GM23338 (cell line): ENCODE results near the gene SLCO4C1. TPM values are rescaled to one million over a fixed set of nuclear protein-coding genes. Genes with fewer than 3 reads are reported as not detected.

Experiments used
- ATAC-seq: fragments of 200-7000 bp; cut with Tn5 transposase; 3 replicates; pipeline ENCODE4 v1.9.1; 2020
- DNase-seq: peaks from one replicate; pipeline ENCODE4 v3.0.0-alpha.2; 2015; ENCODE audit warnings: low spot score
- H2AFZ ChIP-seq: fragments of 200-600 bp; sonication (generic); 2 replicates; pipeline ENCODE4 v1.8.0; 2016; ENCODE audit warnings: antibody characterized with exemption, mild to moderate bottlenecking, moderate library complexity
- H3F3A ChIP-seq: fragments of 200-600 bp; sonication (generic); replicated peaks from 2 replicates; pipeline ENCODE4 v1.8.0; 2017; ENCODE audit warnings: antibody characterized with exemption, mixed run types, low read depth
- H3K27ac ChIP-seq: fragments of 200-600 bp; sonication (generic); 2 replicates; pipeline ENCODE4 v1.6.1; 2016; ENCODE audit warnings: low read depth
- H3K27me3 ChIP-seq: fragments of 200-600 bp; sonication (generic); 2 replicates; pipeline ENCODE4 v1.8.0; 2016; ENCODE audit warnings: mild to moderate bottlenecking, mixed run types, moderate library complexity; ENCODE audit not compliant: insufficient read depth
- H3K36me3 ChIP-seq: fragments of 200-600 bp; sonication (generic); 2 replicates; pipeline ENCODE4 v1.8.0; 2016; ENCODE audit warnings: mild to moderate bottlenecking; ENCODE audit not compliant: insufficient read depth
- H3K4me1 ChIP-seq: fragments of 200-600 bp; sonication (generic); 2 replicates; pipeline ENCODE4 v1.8.0; 2016; ENCODE audit warnings: mild to moderate bottlenecking, moderate library complexity; ENCODE audit not compliant: insufficient read depth
- H3K4me2 ChIP-seq: fragments of 200-600 bp; sonication (generic); 2 replicates; pipeline ENCODE4 v1.7.1; 2017; ENCODE audit warnings: mixed run types
- H3K4me3 ChIP-seq: fragments of 200-600 bp; sonication (generic); 2 replicates; pipeline ENCODE4 v1.6.1; 2016; ENCODE audit warnings: mixed run types
- H3K79me2 ChIP-seq: fragments of 200-600 bp; sonication (generic); replicated peaks from 2 replicates; pipeline ENCODE4 v1.8.0; 2017; ENCODE audit warnings: mild to moderate bottlenecking; ENCODE audit not compliant: insufficient read depth
- H3K9me2 ChIP-seq: fragments of 200-600 bp; sonication (generic); 2 replicates; pipeline ENCODE4 v1.8.0; 2017; ENCODE audit not compliant: insufficient read depth
- H4K20me1 ChIP-seq: fragments of 200-600 bp; sonication (generic); replicated peaks from 2 replicates; pipeline ENCODE4 v1.8.0; 2017; ENCODE audit warnings: mild to moderate bottlenecking; ENCODE audit not compliant: insufficient read depth
- H3K27ac Mint-ChIP-seq: 2 replicates; pipeline ENCODE4 v1.8.0; 2020; ENCODE audit warnings: inconsistent platforms, mild to moderate bottlenecking, moderate library complexity, mixed read lengths
- H3K27me3 Mint-ChIP-seq: 3 replicates; pipeline ENCODE4 v1.8.0; 2022; ENCODE audit warnings: low read depth, mild to moderate bottlenecking, moderate library complexity, mixed read lengths, inconsistent platforms; ENCODE audit not compliant: insufficient read depth, poor library complexity
- H3K36me3 Mint-ChIP-seq: 3 replicates; pipeline ENCODE4 v1.8.0; 2021; ENCODE audit warnings: low read depth, mild to moderate bottlenecking, inconsistent platforms, moderate library complexity, mixed read lengths
- H3K4me1 Mint-ChIP-seq: 3 replicates; pipeline ENCODE4 v1.8.0; 2020; ENCODE audit warnings: mild to moderate bottlenecking, inconsistent platforms, mixed read lengths
- H3K4me3 Mint-ChIP-seq: 3 replicates; pipeline ENCODE4 v1.8.0; 2021; ENCODE audit warnings: moderate library complexity, mild to moderate bottlenecking, inconsistent platforms, mixed read lengths
- H3K9me3 Mint-ChIP-seq: 3 replicates; pipeline ENCODE4 v1.8.0; 2020; ENCODE audit warnings: moderate library complexity, mild to moderate bottlenecking, inconsistent platforms, mixed read lengths
- EZH2 ChIP-seq: fragments of 200-600 bp; sonication (generic); IDR thresholded peaks from one replicate; pipeline ENCODE4 v1.8.0; 2017; ENCODE audit warnings: antibody characterized with exemption, mild to moderate bottlenecking, low read depth; ENCODE audit not compliant: unreplicated experiment
- EZH2phosphoT487 ChIP-seq: fragments of 200-600 bp; sonication (generic); IDR thresholded peaks from one replicate; pipeline ENCODE4 v1.8.1; 2018; ENCODE audit warnings: antibody characterized with exemption; ENCODE audit not compliant: unreplicated experiment
- JUNB ChIP-seq: IDR thresholded peaks from one replicate; pipeline ENCODE4 v1.6.1; 2016; ENCODE audit warnings: antibody characterized with exemption; ENCODE audit not compliant: unreplicated experiment
- NANOG ChIP-seq: IDR thresholded peaks from 2 replicates; pipeline ENCODE4 v1.6.1; 2016; ENCODE audit warnings: antibody characterized with exemption, borderline replicate concordance
- POLR2AphosphoS5 ChIP-seq: IDR thresholded peaks from 2 replicates; pipeline ENCODE4 v1.6.1; 2016; ENCODE audit warnings: antibody characterized with exemption, low read depth
- STAT1 ChIP-seq: IDR thresholded peaks from one replicate; pipeline ENCODE4 v1.6.1; 2016; ENCODE audit warnings: antibody characterized with exemption; ENCODE audit not compliant: unreplicated experiment
- ZNF114 ChIP-seq: fragments of 250-450 bp; sonication (Bioruptor Pico); IDR thresholded peaks from 2 replicates; pipeline ENCODE4 v1.5.0; 2020; ENCODE audit warnings: mild to moderate bottlenecking, moderate library complexity
- ZNF331 ChIP-seq: fragments of 250-450 bp; sonication (Bioruptor Pico); IDR thresholded peaks from 2 replicates; pipeline ENCODE4 v1.5.0; 2020; ENCODE audit warnings: low read depth, mild to moderate bottlenecking, moderate library complexity
- polyA plus RNA-seq: library from polyadenylated mRNA; unstranded; fragments of >200 nt; fragmentation: Nextera tagmentation; extraction: Ambion mirVana; gene quantifications from 2 replicates; pipeline ENCODE4 v1.2.1, GENCODE V29; 2016
- total RNA-seq: library from RNA; depleted of rRNA; stranded (reverse); fragments of >200 nt; shearing (Covaris generic); gene quantifications from 2 replicates; pipeline ENCODE4 v1.2.3, GENCODE V29; 2014
- TF ChIP-seq, protein P1 (sequence below): fragments of 250-450 bp; sonication (Bioruptor Pico); IDR thresholded peaks from 2 replicates; pipeline ENCODE4 v1.5.0; 2020; ENCODE audit warnings: mild to moderate bottlenecking, moderate library complexity
- TF ChIP-seq, protein P2 (sequence below): IDR thresholded peaks from one replicate; pipeline ENCODE4 v1.6.1; 2018; ENCODE audit warnings: antibody characterized with exemption; ENCODE audit not compliant: unreplicated experiment

The SLCO4C1 gene
- total and polyA plus RNA-seq, 2 experiments from 2014 or later = 2.4 to 6.7 TPM

- TF ChIP-seq, protein P1, sequence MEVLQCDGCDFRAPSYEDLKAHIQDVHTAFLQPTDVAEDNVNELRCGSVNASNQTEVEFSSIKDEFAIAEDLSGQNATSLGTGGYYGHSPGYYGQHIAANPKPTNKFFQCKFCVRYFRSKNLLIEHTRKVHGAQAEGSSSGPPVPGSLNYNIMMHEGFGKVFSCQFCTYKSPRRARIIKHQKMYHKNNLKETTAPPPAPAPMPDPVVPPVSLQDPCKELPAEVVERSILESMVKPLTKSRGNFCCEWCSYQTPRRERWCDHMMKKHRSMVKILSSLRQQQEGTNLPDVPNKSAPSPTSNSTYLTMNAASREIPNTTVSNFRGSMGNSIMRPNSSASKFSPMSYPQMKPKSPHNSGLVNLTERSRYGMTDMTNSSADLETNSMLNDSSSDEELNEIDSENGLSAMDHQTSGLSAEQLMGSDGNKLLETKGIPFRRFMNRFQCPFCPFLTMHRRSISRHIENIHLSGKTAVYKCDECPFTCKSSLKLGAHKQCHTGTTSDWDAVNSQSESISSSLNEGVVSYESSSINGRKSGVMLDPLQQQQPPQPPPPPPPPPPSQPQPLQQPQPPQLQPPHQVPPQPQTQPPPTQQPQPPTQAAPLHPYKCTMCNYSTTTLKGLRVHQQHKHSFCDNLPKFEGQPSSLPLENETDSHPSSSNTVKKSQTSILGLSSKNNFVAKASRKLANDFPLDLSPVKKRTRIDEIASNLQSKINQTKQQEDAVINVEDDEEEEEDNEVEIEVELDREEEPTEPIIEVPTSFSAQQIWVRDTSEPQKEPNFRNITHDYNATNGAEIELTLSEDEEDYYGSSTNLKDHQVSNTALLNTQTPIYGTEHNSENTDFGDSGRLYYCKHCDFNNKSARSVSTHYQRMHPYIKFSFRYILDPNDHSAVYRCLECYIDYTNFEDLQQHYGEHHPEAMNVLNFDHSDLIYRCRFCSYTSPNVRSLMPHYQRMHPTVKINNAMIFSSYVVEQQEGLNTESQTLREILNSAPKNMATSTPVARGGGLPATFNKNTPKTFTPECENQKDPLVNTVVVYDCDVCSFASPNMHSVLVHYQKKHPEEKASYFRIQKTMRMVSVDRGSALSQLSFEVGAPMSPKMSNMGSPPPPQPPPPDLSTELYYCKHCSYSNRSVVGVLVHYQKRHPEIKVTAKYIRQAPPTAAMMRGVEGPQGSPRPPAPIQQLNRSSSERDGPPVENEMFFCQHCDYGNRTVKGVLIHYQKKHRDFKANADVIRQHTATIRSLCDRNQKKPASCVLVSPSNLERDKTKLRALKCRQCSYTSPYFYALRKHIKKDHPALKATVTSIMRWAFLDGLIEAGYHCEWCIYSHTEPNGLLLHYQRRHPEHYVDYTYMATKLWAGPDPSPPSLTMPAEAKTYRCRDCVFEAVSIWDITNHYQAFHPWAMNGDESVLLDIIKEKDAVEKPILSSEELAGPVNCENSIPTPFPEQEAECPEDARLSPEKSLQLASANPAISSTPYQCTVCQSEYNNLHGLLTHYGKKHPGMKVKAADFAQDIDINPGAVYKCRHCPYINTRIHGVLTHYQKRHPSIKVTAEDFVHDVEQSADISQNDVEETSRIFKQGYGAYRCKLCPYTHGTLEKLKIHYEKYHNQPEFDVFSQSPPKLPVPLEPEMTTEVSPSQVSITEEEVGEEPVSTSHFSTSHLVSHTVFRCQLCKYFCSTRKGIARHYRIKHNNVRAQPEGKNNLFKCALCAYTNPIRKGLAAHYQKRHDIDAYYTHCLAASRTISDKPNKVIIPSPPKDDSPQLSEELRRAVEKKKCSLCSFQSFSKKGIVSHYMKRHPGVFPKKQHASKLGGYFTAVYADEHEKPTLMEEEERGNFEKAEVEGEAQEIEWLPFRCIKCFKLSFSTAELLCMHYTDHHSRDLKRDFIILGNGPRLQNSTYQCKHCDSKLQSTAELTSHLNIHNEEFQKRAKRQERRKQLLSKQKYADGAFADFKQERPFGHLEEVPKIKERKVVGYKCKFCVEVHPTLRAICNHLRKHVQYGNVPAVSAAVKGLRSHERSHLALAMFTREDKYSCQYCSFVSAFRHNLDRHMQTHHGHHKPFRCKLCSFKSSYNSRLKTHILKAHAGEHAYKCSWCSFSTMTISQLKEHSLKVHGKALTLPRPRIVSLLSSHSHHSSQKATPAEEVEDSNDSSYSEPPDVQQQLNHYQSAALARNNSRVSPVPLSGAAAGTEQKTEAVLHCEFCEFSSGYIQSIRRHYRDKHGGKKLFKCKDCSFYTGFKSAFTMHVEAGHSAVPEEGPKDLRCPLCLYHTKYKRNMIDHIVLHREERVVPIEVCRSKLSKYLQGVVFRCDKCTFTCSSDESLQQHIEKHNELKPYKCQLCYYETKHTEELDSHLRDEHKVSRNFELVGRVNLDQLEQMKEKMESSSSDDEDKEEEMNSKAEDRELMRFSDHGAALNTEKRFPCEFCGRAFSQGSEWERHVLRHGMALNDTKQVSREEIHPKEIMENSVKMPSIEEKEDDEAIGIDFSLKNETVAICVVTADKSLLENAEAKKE (CRISPR knock-in tag) = no peak
- TF ChIP-seq EZH2 = no peak
- TF ChIP-seq ZNF331 (CRISPR knock-in tag) = no peak
- TF ChIP-seq EZH2phosphoT487 = no peak
- no peak for TF ChIP-seq STAT1
- TF ChIP-seq ZNF114 (CRISPR knock-in tag) = no peak
- TF ChIP-seq JUNB = no peak
- TF ChIP-seq, protein P2, sequence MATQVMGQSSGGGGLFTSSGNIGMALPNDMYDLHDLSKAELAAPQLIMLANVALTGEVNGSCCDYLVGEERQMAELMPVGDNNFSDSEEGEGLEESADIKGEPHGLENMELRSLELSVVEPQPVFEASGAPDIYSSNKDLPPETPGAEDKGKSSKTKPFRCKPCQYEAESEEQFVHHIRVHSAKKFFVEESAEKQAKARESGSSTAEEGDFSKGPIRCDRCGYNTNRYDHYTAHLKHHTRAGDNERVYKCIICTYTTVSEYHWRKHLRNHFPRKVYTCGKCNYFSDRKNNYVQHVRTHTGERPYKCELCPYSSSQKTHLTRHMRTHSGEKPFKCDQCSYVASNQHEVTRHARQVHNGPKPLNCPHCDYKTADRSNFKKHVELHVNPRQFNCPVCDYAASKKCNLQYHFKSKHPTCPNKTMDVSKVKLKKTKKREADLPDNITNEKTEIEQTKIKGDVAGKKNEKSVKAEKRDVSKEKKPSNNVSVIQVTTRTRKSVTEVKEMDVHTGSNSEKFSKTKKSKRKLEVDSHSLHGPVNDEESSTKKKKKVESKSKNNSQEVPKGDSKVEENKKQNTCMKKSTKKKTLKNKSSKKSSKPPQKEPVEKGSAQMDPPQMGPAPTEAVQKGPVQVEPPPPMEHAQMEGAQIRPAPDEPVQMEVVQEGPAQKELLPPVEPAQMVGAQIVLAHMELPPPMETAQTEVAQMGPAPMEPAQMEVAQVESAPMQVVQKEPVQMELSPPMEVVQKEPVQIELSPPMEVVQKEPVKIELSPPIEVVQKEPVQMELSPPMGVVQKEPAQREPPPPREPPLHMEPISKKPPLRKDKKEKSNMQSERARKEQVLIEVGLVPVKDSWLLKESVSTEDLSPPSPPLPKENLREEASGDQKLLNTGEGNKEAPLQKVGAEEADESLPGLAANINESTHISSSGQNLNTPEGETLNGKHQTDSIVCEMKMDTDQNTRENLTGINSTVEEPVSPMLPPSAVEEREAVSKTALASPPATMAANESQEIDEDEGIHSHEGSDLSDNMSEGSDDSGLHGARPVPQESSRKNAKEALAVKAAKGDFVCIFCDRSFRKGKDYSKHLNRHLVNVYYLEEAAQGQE = no peak
- TF ChIP-seq NANOG = no peak
- no peak for TF ChIP-seq POLR2AphosphoS5
- no peaks in the 10 kb centered on the region for H3K36me3 Mint-ChIP-seq
- no peak overlapping the region for H3K27ac Mint-ChIP-seq
- no peak for ATAC-seq
- no peaks in the 10 kb centered on the region for H3K9me2 ChIP-seq
- no peaks in the 10 kb centered on the region for H3F3A ChIP-seq
- DNase-seq = no peak
- H3K4me2 ChIP-seq = no peak overlapping the region
- H3K27me3 Mint-ChIP-seq = peaks cover 3% of the 10 kb centered on the region
- no peaks in the 10 kb centered on the region for H3K27me3 ChIP-seq
- H4K20me1 ChIP-seq = no peaks in the 10 kb centered on the region
- H2AFZ ChIP-seq = no peak overlapping the region
- H3K79me2 ChIP-seq = no peaks in the 10 kb centered on the region
- no peaks in the 10 kb centered on the region for H3K4me1 Mint-ChIP-seq
- H3K4me3 Mint-ChIP-seq = no peak overlapping the region
- H3K27ac ChIP-seq = no peak overlapping the region
- H3K9me3 Mint-ChIP-seq = no peaks in the 10 kb centered on the region; the same call in 2 of the 3 replicates
- H3K4me1 ChIP-seq = no peaks in the 10 kb centered on the region
- H3K36me3 ChIP-seq = no peaks in the 10 kb centered on the region
- no peak overlapping the region for H3K4me3 ChIP-seq
These were observed 33.4 kb downstream of the SLCO4C1 start for GRCh38 chr5:102262688-102263087.
